ENCODE results near the gene HSPE1. TPM values are rescaled to one million over a fixed set of nuclear protein-coding genes. Genes with fewer than 3 reads are reported as not detected.
"Not testable (repeated sequence)": the region's sequence is repeated elsewhere in the genome, so short reads cannot be mapped to it uniquely, and the experiment has no call there.

The HSPE1 gene
- total RNA-seq, 1 donor from 2014 or later: 167 TPM

DNA sequence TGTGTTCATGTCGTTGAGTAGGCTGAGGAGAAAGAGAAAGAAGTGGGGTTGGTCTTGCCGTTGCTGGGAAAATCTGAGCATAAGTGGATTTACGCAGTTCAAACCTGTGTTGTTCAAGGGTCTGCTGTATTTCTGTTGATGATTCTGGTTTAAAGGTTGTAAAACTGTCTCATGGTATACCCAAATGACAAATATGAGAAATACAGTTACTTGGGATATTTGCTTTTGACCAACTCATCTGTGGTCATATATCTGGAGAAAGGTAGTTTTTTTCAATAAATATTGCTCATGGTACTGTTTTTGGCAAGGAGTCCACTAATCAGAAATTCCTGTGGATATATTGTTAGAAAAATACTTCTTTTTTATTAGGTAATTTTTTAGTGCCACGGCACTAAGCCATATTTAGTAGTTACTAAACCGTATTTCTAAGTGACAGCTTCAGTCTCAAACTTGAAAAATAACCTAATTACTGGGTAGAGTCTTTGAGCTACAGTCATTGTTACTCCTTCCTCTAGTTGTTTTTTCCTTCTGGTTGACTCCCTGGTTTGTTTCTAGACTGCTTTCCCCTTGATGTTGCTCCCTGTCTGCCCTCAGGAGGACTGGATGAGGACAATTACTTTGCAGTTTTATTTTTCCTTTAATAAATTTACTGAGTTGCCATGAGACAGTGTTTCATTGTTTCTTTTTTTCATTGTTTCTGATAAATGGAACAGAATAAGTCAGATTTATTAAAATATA lies 47.2 kb downstream of the HSPE1 start:
- Mint-ChIP-seq H3K36me3 (peaks cover 27% of the 10 kb centered on the region), H3K4me3 (no peak overlapping the region), H3K9me3 (no peaks in the 10 kb centered on the region), H3K4me1 (ENCODE audit: unreplicated experiment) (no peaks in the 10 kb centered on the region), H3K27ac (no peak overlapping the region), H3K27me3 (no peaks in the 10 kb centered on the region)
- DNase-seq (ENCODE audit: extremely low spot score, unreplicated experiment): no peak
- TF ChIP-seq, protein P1, sequence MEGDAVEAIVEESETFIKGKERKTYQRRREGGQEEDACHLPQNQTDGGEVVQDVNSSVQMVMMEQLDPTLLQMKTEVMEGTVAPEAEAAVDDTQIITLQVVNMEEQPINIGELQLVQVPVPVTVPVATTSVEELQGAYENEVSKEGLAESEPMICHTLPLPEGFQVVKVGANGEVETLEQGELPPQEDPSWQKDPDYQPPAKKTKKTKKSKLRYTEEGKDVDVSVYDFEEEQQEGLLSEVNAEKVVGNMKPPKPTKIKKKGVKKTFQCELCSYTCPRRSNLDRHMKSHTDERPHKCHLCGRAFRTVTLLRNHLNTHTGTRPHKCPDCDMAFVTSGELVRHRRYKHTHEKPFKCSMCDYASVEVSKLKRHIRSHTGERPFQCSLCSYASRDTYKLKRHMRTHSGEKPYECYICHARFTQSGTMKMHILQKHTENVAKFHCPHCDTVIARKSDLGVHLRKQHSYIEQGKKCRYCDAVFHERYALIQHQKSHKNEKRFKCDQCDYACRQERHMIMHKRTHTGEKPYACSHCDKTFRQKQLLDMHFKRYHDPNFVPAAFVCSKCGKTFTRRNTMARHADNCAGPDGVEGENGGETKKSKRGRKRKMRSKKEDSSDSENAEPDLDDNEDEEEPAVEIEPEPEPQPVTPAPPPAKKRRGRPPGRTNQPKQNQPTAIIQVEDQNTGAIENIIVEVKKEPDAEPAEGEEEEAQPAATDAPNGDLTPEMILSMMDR (conservative IDR thresholded peaks at IDR 0.05): no peak

DNA sequence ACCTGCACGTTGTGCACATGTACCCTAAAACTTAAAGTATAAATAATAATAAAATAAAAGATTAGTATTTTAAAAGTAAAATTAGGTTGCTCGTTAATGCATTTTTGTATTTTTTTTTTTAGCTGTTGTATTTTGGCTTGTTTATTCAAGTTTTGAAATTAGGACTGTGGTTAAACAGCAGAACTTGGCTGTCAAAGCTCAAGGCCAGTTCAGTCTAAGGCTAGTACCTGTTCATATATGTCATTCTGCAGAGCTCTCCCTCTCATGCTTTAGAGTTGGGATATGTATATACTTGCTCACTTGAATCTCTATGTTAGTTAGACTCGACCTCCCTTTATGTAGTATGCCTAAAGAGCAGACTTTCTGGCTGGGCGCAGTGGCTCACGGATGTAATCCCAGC lies 48.4 kb downstream of the HSPE1 start:
- H3K9me3 Mint-ChIP-seq: no peaks in the 10 kb centered on the region
- H3K4me1 Mint-ChIP-seq (ENCODE audit: unreplicated experiment): no peaks in the 10 kb centered on the region
- no peaks in the 10 kb centered on the region for H3K27me3 Mint-ChIP-seq
- no peak for DNase-seq (ENCODE audit: extremely low spot score, unreplicated experiment)
- peaks cover 24% of the 10 kb centered on the region for H3K36me3 Mint-ChIP-seq
- H3K27ac Mint-ChIP-seq: no peak overlapping the region
- TF ChIP-seq, protein P1 (conservative IDR thresholded peaks at IDR 0.05): no peak
- no peak overlapping the region for H3K4me3 Mint-ChIP-seq

DNA sequence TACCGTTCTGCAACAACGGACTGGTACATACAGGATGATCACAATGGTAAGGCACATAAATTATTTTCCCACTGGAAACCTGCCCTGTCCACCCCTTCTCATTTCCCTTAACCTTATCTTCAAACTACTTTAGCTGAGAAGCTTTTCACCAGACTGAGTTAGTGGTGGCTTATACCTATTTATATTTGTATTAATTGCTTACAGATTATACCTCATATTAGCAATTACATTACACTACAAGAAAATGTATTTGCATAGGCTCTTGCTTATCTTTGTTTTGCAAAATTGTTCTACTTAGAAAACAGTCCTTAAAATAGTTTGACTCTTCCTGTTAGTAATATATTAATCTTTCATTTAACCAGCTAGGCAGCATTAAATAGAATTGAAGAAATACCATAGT lies 51.1 kb downstream of the HSPE1 start:
- peaks cover 24% of the 10 kb centered on the region for H3K36me3 Mint-ChIP-seq
- not testable (repeated sequence) for DNase-seq (ENCODE audit: extremely low spot score, unreplicated experiment); H3K4me3 Mint-ChIP-seq; H3K9me3 Mint-ChIP-seq; H3K4me1 Mint-ChIP-seq (ENCODE audit: unreplicated experiment); H3K27ac Mint-ChIP-seq; H3K27me3 Mint-ChIP-seq

Other genes with a start within 250 kb of the HSPE1 start
- 3.1 and 14.2 TPM in 2 replicates for gene ANKRD44, start 189.6 kb upstream of the HSPE1 start, total RNA-seq (ENCODE audit: low replicate concordance)
- gene SF3B1, start 65.4 kb upstream of the HSPE1 start, total RNA-seq (ENCODE audit: low replicate concordance): 266 and 296 TPM in 2 replicates
- gene COQ10B, start 46.8 kb upstream of the HSPE1 start, total RNA-seq (ENCODE audit: low replicate concordance): 12.7 and 17.8 TPM in 2 replicates
- gene HSPD1, start 539 bp upstream of the HSPE1 start, total RNA-seq (ENCODE audit: low replicate concordance): 375 and 473 TPM in 2 replicates
- 27.3 and 30.7 TPM in 2 replicates for gene MOB4, start 15.7 kb downstream of the HSPE1 start, total RNA-seq (ENCODE audit: low replicate concordance)
- gene RFTN2, start 175.2 kb downstream of the HSPE1 start, total RNA-seq (ENCODE audit: low replicate concordance): 0.07 and 14.9 TPM in 2 replicates
- 10.3 and 10.4 TPM in 2 replicates for gene MARS2, start 205.0 kb downstream of the HSPE1 start, total RNA-seq (ENCODE audit: low replicate concordance)

All from type B pancreatic cell (in vitro differentiated cells).